ENCODE data around the gene MT1G. TPM values are rescaled to one million over a fixed set of nuclear protein-coding genes. Genes with fewer than 3 reads are reported as not detected.

Gene MT1G
- total RNA-seq, 4 donors from 2014 or later = 5.8 to 52.1 (median 16.5) TPM

DNA sequence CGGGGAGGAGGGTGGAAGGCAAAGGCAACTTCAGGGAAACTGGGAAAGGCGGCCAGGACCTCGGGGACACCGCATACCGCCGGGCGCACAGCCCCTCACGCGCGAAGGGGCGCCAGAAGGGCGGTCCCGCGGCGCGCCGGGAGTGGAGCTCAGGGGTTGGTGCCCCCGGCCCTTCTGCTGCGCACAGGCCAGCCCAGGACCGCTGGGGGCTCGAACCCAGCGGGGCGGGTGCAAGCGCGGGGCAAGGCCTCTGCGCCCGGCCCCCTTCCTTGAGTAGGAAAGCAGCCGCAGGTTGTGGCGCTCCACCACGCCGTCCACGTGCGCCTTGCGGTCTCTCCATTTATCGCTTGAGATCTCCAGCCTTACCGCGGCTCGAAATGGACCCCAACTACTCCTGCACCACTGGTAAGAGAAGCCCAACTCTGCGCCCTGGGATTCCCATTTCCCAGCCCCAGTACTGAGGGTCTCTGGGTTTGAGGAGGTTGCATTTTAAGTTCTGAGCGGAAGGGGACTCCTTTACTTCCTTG, 32.4 kb downstream of the MT1G start:
- WGBS, 2 donors = 23 to 40% methylated on average over 7 to 12 of the region's 40 CpGs
- intact Hi-C loops (cut with DNase I) = no loop called here
- no peak for TF ChIP-seq POLR2A (IDR thresholded peaks at IDR 0.05)
- TF ChIP-seq, protein P1, sequence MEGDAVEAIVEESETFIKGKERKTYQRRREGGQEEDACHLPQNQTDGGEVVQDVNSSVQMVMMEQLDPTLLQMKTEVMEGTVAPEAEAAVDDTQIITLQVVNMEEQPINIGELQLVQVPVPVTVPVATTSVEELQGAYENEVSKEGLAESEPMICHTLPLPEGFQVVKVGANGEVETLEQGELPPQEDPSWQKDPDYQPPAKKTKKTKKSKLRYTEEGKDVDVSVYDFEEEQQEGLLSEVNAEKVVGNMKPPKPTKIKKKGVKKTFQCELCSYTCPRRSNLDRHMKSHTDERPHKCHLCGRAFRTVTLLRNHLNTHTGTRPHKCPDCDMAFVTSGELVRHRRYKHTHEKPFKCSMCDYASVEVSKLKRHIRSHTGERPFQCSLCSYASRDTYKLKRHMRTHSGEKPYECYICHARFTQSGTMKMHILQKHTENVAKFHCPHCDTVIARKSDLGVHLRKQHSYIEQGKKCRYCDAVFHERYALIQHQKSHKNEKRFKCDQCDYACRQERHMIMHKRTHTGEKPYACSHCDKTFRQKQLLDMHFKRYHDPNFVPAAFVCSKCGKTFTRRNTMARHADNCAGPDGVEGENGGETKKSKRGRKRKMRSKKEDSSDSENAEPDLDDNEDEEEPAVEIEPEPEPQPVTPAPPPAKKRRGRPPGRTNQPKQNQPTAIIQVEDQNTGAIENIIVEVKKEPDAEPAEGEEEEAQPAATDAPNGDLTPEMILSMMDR (IDR thresholded peaks at IDR 0.05) = no peak
- no peak for DNase-seq
- H3K36me3 ChIP-seq = no peaks in the 10 kb centered on the region
- H3K4me3 ChIP-seq = peak overlapping the region in 2 of 4 donors; percentile 34 to 51
- peaks cover 3 to 93% (median 9%) of the 10 kb centered on the region in 4 donors for H3K27me3 ChIP-seq
- H3K4me1 ChIP-seq = peaks cover 16 to 64% (median 29%) of the 10 kb centered on the region in 3 donors
- H3K9me3 ChIP-seq = no peaks in the 10 kb centered on the region
- H3K27ac ChIP-seq = no peak overlapping the region

GRCh38 chr16:56634715-56635440, 33.0 kb downstream of the MT1G start:
- no peak for DNase-seq
- no peak overlapping the region for H3K27ac ChIP-seq
- H3K4me3 ChIP-seq = peak overlapping the region in 2 of 4 donors; percentile 34 to 51

GRCh38 chr16:56633535-56633934, 34.3 kb downstream of the MT1G start:
- Histone ChIP-seq H3K4me3 (peak overlapping the region in 3 of 4 donors; percentile 51 to 71 (median 55)), H3K9me3 (no peaks in the 10 kb centered on the region), H3K4me1 (peaks cover 16 to 57% (median 22%) of the 10 kb centered on the region in 3 donors), H3K27ac (peak overlapping the region in 3 of 4 donors; percentile 13 to 87 (median 76)), H3K36me3 (no peaks in the 10 kb centered on the region), H3K27me3 (peaks cover 0 to 73% (median 8%) of the 10 kb centered on the region in 4 donors)
- TF ChIP-seq POLR2A (IDR thresholded peaks at IDR 0.05) = no peak
- TF ChIP-seq, protein P1 (IDR thresholded peaks at IDR 0.05) = no peak
- intact Hi-C loops (cut with DNase I) = no loop called here
- DNase-seq = no peak
- 59 to 74% methylated on average over 4 to 7 of the region's 7 CpGs for WGBS, 2 donors

More at GRCh38 chr16:56634715-56635440, 33.0 kb downstream of the MT1G start:
- WGBS, 2 donors = 19 to 40% methylated on average over 16 to 32 of the region's 47 CpGs
- TF ChIP-seq, protein P1 (IDR thresholded peaks at IDR 0.05) = no peak
- no peak for TF ChIP-seq POLR2A (IDR thresholded peaks at IDR 0.05)
- no peaks in the 10 kb centered on the region for H3K36me3 ChIP-seq
- intact Hi-C loops (cut with DNase I) = no loop called here
- H3K4me1 ChIP-seq = peaks cover 16 to 64% (median 29%) of the 10 kb centered on the region in 3 donors
- H3K9me3 ChIP-seq = no peaks in the 10 kb centered on the region
- H3K27me3 ChIP-seq = peaks cover 3 to 86% (median 9%) of the 10 kb centered on the region in 4 donors

DNA sequence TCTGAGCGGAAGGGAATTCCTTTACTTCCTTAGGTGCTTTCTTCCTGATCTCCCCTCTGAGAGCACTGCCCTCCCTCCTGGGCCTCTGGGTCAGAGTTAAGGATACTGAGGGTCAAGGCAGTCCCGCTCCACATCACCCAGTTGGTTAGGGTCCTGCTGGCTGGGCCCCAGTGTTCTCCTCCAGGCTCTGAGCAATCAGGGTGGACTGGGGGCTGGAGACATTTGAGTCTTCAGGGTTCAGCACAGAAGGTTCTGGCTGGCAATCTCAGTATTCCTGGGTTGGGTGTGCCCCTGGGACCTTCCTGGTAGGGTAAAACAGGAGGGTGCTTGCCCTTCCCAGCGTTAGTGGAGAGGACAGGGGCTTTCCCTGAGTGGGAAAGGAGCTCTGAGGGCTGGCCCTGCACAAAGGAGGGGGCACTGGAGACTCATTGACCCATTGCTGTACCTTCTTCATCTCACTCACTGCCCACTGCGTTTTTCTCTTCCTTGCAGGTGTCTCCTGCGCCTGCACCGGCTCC, 35.0 kb downstream of the MT1G start:
- H3K27me3 ChIP-seq = peaks cover 0 to 67% (median 5%) of the 10 kb centered on the region in 4 donors
- peak overlapping the region; percentile 21 to 71 (median 53) for H3K4me3 ChIP-seq
- H3K4me1 ChIP-seq = peaks cover 16 to 51% (median 16%) of the 10 kb centered on the region in 3 donors
- H3K9me3 ChIP-seq = no peaks in the 10 kb centered on the region
- intact Hi-C loops (cut with DNase I) = no loop called here
- DNase-seq = no peak
- H3K27ac ChIP-seq = peak overlapping the region; percentile 42 to 87 (median 80)
- no peak for TF ChIP-seq POLR2A (IDR thresholded peaks at IDR 0.05)
- TF ChIP-seq, protein P1 (IDR thresholded peaks at IDR 0.05) = no peak
- 50 to 76% methylated on average over 2 to 4 of the region's 6 CpGs for WGBS, 2 donors
- no peaks in the 10 kb centered on the region for H3K36me3 ChIP-seq
